Suprapubic skin (tissue), 3 donors: ENCODE results near the gene COL23A1.

Source experiments
- EP300 ChIP-seq: sonication (generic); formaldehyde crosslinking; IDR thresholded peaks from one replicate; pipeline ENCODE4 v1.6.1; 2017; ENCODE audit warnings: antibody characterized with exemption
- TF ChIP-seq, protein P1 (sequence below), 2 donors: fragments of 200-600 bp in 1 of 2; fragments of 450-650 bp in 1 of 2; sonication (generic) in 1 of 2; IDR thresholded peaks; one replicate each; pipeline ENCODE4 v1.5.1; 2016 to 2019; ENCODE audit warnings: antibody characterized with exemption in 2 of 2, mild to moderate bottlenecking in 1 of 2, moderate library complexity in 1 of 2

DNA sequence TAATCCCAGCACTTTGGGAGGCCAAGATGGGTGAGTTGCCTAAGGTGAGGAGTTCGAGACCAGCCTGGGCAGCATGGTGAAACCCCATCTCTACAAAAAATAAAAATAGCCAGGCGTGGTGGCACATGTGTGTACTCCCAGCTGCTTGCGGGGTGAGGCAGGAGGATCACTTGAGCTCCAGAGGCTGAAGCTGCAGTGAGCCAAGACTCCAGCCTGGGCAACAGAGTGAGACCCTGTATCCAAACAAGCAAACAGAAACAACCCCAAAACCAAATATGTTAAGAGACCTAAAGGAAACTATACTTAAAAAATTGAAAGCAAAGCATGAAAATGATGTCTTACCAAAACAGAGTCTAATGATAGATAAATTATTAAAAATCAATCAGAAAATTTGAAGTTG is 373.4 kb downstream of the COL23A1 start:
- TF ChIP-seq, protein P1, sequence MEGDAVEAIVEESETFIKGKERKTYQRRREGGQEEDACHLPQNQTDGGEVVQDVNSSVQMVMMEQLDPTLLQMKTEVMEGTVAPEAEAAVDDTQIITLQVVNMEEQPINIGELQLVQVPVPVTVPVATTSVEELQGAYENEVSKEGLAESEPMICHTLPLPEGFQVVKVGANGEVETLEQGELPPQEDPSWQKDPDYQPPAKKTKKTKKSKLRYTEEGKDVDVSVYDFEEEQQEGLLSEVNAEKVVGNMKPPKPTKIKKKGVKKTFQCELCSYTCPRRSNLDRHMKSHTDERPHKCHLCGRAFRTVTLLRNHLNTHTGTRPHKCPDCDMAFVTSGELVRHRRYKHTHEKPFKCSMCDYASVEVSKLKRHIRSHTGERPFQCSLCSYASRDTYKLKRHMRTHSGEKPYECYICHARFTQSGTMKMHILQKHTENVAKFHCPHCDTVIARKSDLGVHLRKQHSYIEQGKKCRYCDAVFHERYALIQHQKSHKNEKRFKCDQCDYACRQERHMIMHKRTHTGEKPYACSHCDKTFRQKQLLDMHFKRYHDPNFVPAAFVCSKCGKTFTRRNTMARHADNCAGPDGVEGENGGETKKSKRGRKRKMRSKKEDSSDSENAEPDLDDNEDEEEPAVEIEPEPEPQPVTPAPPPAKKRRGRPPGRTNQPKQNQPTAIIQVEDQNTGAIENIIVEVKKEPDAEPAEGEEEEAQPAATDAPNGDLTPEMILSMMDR (IDR thresholded peaks at IDR 0.05) = no peak
- no peak for TF ChIP-seq EP300
